ENCODE measurements around the gene MACROD2.

- TF ChIP-seq CTCF (IDR thresholded peaks at IDR 0.05; ENCODE audit: insufficient read depth, low read length, poor library complexity, severe bottlenecking) (no peak), EZH2phosphoT487 (conservative IDR thresholded peaks at IDR 0.05; ENCODE audit: low read length) (no peak)
Observed at GRCh38 chr20:15599961-15600360, 1604.6 kb downstream of the MACROD2 start.
